Measurements from ENCODE around the gene RNF11. TPM values are rescaled to one million over a fixed set of nuclear protein-coding genes. Genes with fewer than 3 reads are reported as not detected.
A peak's percentile ranks its signal among the peaks of the same experiment; 100 is the strongest.

The RNF11 gene
- total and polyA plus RNA-seq, 12 donors = 32.6 to 142 (median 117) TPM

- Histone ChIP-seq H3K27ac (no peak overlapping the region), H3K4me1 (replicated peaks in 1 of 2) (peaks cover 8 to 12% of the 10 kb centered on the region in 2 donors), H3K36me3 (replicated peaks in 1 of 2) (no peaks in the 10 kb centered on the region), H3K4me3 (no peak overlapping the region), H3K9me3 (replicated peaks in 1 of 3) (no peaks in the 10 kb centered on the region), H3K27me3 (no peaks in the 10 kb centered on the region)
- no peak for TF ChIP-seq POLR2A (IDR thresholded peaks at IDR 0.05)
- no peak for TF ChIP-seq CTCF (IDR thresholded peaks at IDR 0.05)
- WGBS, 4 donors = 77 to 90% (median 85%) methylated on average over 7 of the region's 7 CpGs
- no peak for DNase-seq
- intact Hi-C loops (cut with DNase I) = no loop called here
These were observed 40.2 kb downstream of the RNF11 start for GRCh38 chr1:51276286-51276685.

- no peak overlapping the region for H3K4me3 ChIP-seq
- H3K9me3 ChIP-seq (replicated peaks in 1 of 3) = no peaks in the 10 kb centered on the region
- no peak overlapping the region for H3K27ac ChIP-seq
- WGBS, 4 donors = 87 to 91% (median 88%) methylated on average over 4 of the region's 4 CpGs
- intact Hi-C loops (cut with DNase I) = no loop called here
- TF ChIP-seq POLR2A (IDR thresholded peaks at IDR 0.05) (no peak), CTCF (IDR thresholded peaks at IDR 0.05) (no peak)
- peaks cover 6 to 19% of the 10 kb centered on the region in 2 donors for H3K4me1 ChIP-seq (replicated peaks in 1 of 2)
- no peaks in the 10 kb centered on the region for H3K27me3 ChIP-seq
- no peaks in the 10 kb centered on the region for H3K36me3 ChIP-seq (replicated peaks in 1 of 2)
- DNase-seq = no peak
These were observed 44.4 kb downstream of the RNF11 start for GRCh38 chr1:51280321-51280978.

GRCh38 chr1:51281807-51282206, 45.7 kb downstream of the RNF11 start:
- Histone ChIP-seq H3K27me3 (no peaks in the 10 kb centered on the region), H3K36me3 (replicated peaks in 1 of 2) (no peaks in the 10 kb centered on the region), H3K27ac (no peak overlapping the region), H3K4me1 (replicated peaks in 1 of 2) (peaks cover 6 to 19% of the 10 kb centered on the region in 2 donors), H3K9me3 (replicated peaks in 1 of 3) (no peaks in the 10 kb centered on the region), H3K4me3 (no peak overlapping the region)
- peak in 2 of 7 donors; percentile 40 to 57 for DNase-seq
- TF ChIP-seq POLR2A (IDR thresholded peaks at IDR 0.05) = no peak
- no peak for TF ChIP-seq CTCF (IDR thresholded peaks at IDR 0.05)
- WGBS, 4 donors = 66 to 85% (median 78%) methylated on average over 5 of the region's 5 CpGs
- intact Hi-C loops (cut with DNase I) = no loop called here

- Histone ChIP-seq H3K36me3 (replicated peaks in 1 of 2) (no peaks in the 10 kb centered on the region), H3K27me3 (no peaks in the 10 kb centered on the region), H3K4me3 (no peak overlapping the region), H3K4me1 (replicated peaks in 1 of 2) (peaks cover 7 to 24% of the 10 kb centered on the region in 2 donors), H3K27ac (no peak overlapping the region), H3K9me3 (replicated peaks in 1 of 3) (no peaks in the 10 kb centered on the region)
- TF ChIP-seq CTCF (IDR thresholded peaks at IDR 0.05) = no peak
- TF ChIP-seq POLR2A (IDR thresholded peaks at IDR 0.05) = no peak
- WGBS, 4 donors = 85 to 97% (median 91%) methylated on average over 5 of the region's 5 CpGs
- peak in 1 of 7 donors; percentile 31 for DNase-seq
- intact Hi-C loops (cut with DNase I) = no loop called here
These were observed 46.5 kb downstream of the RNF11 start for GRCh38 chr1:51282605-51283004.
